Endothelial cell of umbilical vein (primary cell): ENCODE results near the gene INPP5B. TPM values are rescaled to one million over a fixed set of nuclear protein-coding genes. Genes with fewer than 3 reads are reported as not detected.

Experiments
- BruUV-seq: library from RNA; stranded (reverse); fragments of 400-500 nt; replicated peaks from 2 replicates; lab custom pipeline; 2021; lab: Mats Ljungman, UMichigan
- CTCF ChIA-PET: fragments of 300-600, 350-600 bp; sonication (Branson Sonifier 250); formaldehyde crosslinking; loops from one replicate; lab custom pipeline; 2021; ENCODE audit warnings: antibody characterized with exemption, inconsistent platforms; lab: Charles Lee
- POLR2A ChIA-PET: fragments of 300-600, 350-600 bp; sonication (Branson Sonifier 250); formaldehyde crosslinking; loops from one replicate; lab custom pipeline; 2021; ENCODE audit warnings: antibody characterized with exemption, inconsistent platforms; lab: Charles Lee
- DNase-seq: peaks from one replicate; pipeline ENCODE4 v3.0.0-alpha.2; 2011; ENCODE audit warnings: low read depth, low spot score
- FAIRE-seq: peaks from 2 replicates; lab custom pipeline; 2011; peaks lifted over from hg19 to GRCh38; lab: Jason Lieb, UNC
- H2AFZ ChIP-seq: 2 replicates; pipeline ENCODE4 v1.6.0; 2012; ENCODE audit warnings: low read depth, low read length, control low read depth, inconsistent platforms
- H3K27ac ChIP-seq: 2 replicates; pipeline ENCODE4 v1.5.1; 2011; ENCODE audit warnings: low read depth, mild to moderate bottlenecking, control low read depth, low read length, moderate library complexity; ENCODE audit not compliant: insufficient read depth
- H3K27me3 ChIP-seq, 2 experiments: 2 replicates each; pipeline versions ENCODE4 v1.6.0 to v1.6.1; 2011; ENCODE audit warnings: low read length in 2 of 2, mixed read lengths in 1 of 2; ENCODE audit not compliant: control insufficient read depth in 2 of 2, insufficient read depth in 2 of 2
- H3K36me3 ChIP-seq, 2 experiments: 2 replicates in 1 of 2; 3 replicates in 1 of 2; pipeline ENCODE4 v1.5.1; 2011; ENCODE audit warnings: low read length in 2 of 2, mild to moderate bottlenecking in 1 of 2, moderate library complexity in 1 of 2; ENCODE audit not compliant: control insufficient read depth in 2 of 2, insufficient read depth in 2 of 2; ENCODE audit errors: extremely low read depth in 1 of 2
- H3K4me1 ChIP-seq: 3 replicates; pipeline ENCODE4 v1.5.1; 2011; ENCODE audit warnings: mild to moderate bottlenecking, low read length; ENCODE audit not compliant: control insufficient read depth, insufficient read depth; ENCODE audit errors: extremely low read depth
- H3K4me2 ChIP-seq: 2 replicates; pipeline ENCODE4 v1.6.1; 2011; ENCODE audit warnings: low read length, control low read depth, mixed read lengths; ENCODE audit not compliant: insufficient read depth
- H3K4me3 ChIP-seq, 3 experiments: fragments of 200-600 bp in 1 of 3; sonication (generic), shearing (Covaris generic) in 1 of 3; replicated peaks in 1 of 3; 2 replicates each; pipeline ENCODE4 v1.5.1; 2011 to 2016; ENCODE audit warnings: control low read depth in 3 of 3, low read length in 3 of 3, mild to moderate bottlenecking in 2 of 3, inconsistent platforms in 1 of 3, low read depth in 1 of 3, moderate library complexity in 1 of 3; ENCODE audit not compliant: insufficient read depth in 1 of 3
- H3K79me2 ChIP-seq: 2 replicates; pipeline ENCODE4 v1.6.0; 2012; ENCODE audit warnings: low read length, inconsistent platforms; ENCODE audit not compliant: control insufficient read depth, insufficient read depth
- H3K9ac ChIP-seq: replicated peaks from 2 replicates; pipeline ENCODE3; 2011; ENCODE audit warnings: low read length, control low read depth; ENCODE audit not compliant: insufficient read depth; ENCODE audit errors: extremely low read depth
- H3K9me1 ChIP-seq: replicated peaks from 3 replicates; pipeline ENCODE4 v1.6.0; 2011; ENCODE audit warnings: mild to moderate bottlenecking, low read length; ENCODE audit not compliant: control insufficient read depth, insufficient read depth; ENCODE audit errors: extremely low read depth
- H3K9me3 ChIP-seq: replicated peaks from 2 replicates; pipeline ENCODE4 v1.5.1; 2012; ENCODE audit warnings: low read length, inconsistent platforms; ENCODE audit not compliant: control insufficient read depth, insufficient read depth
- H4K20me1 ChIP-seq: replicated peaks from 2 replicates; pipeline ENCODE3; 2011; ENCODE audit warnings: mild to moderate bottlenecking, low read length; ENCODE audit not compliant: control insufficient read depth, insufficient read depth; ENCODE audit errors: extremely low read depth
- EZH2 ChIP-seq: IDR thresholded peaks from 2 replicates; pipeline ENCODE4 v1.6.1; 2012; ENCODE audit warnings: borderline replicate concordance, low read depth, mild to moderate bottlenecking, moderate library complexity, low read length, inconsistent platforms; ENCODE audit not compliant: severe bottlenecking
- JUN ChIP-seq: IDR thresholded peaks from 2 replicates; pipeline ENCODE4 v1.6.1; 2011; ENCODE audit warnings: borderline replicate concordance, low read depth; ENCODE audit not compliant: insufficient read length, insufficient read depth
- POLR2A ChIP-seq: IDR thresholded peaks from 2 replicates; pipeline ENCODE4 v1.6.1; 2012; ENCODE audit warnings: low read depth, mild to moderate bottlenecking, control low read depth, low read length
- POLR2AphosphoS5 ChIP-seq: IDR thresholded peaks from 2 replicates; pipeline ENCODE4 v1.6.1; 2012; ENCODE audit warnings: low read depth, mild to moderate bottlenecking, control low read depth, low read length, moderate library complexity; ENCODE audit not compliant: insufficient read depth
- dilution Hi-C: fragments of 300-500 bp; cut with MboI; formaldehyde crosslinking; loops from one replicate; pipeline ENCODE4 v1.15.0; 2019; ENCODE audit warnings: low sequenced_read_pairs; ENCODE audit not compliant: extremely low pct_ligation_motif_present
- intact Hi-C: fragments of 100-400 bp; cut with micrococcal nuclease; formaldehyde crosslinking; loops from one replicate; pipeline ENCODE4 v1.10.0; 2022
- polyA plus RNA-seq, 4 experiments: library from polyadenylated mRNA; depleted of rRNA in 3 of 4; stranded (reverse) in 3 of 4; unstranded in 1 of 4; fragments of >200 nt; gene quantifications; 2 replicates each; pipeline versions ENCODE4 v1.2.1 to v1.2.3, GENCODE V29; 2011 to 2012; ENCODE audit warnings: missing spikeins in 1 of 4
- total RNA-seq: library from RNA; stranded (reverse); gene quantifications from 2 replicates; pipeline ENCODE4 v1.2.3, GENCODE V29; 2021
- TF ChIP-seq, protein P1 (sequence below): IDR thresholded peaks from 2 replicates; pipeline ENCODE4 v1.6.1; 2011; ENCODE audit not compliant: insufficient read depth, insufficient read length

Gene INPP5B
- total and polyA plus RNA-seq, 2 donors (not counting 3 experiments of a cell fraction or from before 2014, with no cell fraction given), result 7.4 to 14.7 TPM

DNA sequence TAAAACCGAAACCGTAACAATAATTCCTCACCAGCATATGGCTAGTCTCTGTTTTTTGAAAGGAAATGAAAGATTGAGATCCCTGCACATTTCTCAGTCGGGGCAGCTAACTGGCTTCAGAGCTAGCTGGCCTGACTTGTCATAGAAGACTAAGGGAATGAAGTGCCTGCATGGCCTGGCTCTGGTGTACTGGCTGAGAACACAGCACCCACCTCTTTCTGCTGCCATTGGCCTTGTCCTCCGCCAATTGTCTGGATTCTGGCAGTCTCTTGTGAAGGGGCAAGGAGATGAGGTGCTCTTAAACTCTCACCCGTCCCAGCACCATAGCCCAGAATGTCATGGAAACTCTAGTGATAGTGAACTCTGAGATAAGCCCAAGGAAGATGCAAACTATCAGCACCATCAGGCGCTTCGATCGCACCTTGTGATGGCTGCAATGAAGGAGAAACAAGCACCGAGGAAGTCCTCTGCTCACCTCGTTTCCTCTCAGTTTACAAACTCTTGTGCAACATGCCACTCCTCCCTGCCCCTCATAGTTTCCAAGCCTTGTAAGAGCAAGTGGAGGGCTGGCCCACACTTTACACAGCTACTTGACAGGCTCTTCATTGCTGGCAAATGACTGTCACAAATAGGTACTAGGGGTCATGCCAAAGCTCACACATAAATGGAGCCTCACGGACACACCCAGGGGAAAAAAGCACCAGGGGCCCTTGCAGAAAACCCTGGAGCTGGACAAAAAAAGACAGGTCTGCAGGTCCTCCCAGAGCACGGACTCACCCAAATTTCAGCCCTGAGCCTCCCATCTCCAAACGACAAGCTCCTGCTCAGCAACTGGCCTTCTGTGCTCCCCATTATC, 16.4 kb downstream of the INPP5B start:
- H3K27me3 ChIP-seq, result no peaks in the 10 kb centered on the region
- H3K27ac ChIP-seq, result no peak overlapping the region
- ChIA-PET CTCF (interaction anchor here (1.1 to 1.6 kb wide), 3 partner anchors 15 to 89 kb away, joined by 3 to 4 read pairs (median 4); partner anchors contain the start of gene INPP5B), POLR2A (interaction anchor here (0.9 kb wide), 1 partner anchor 456 kb away, joined by 3 read pairs; the partner anchor contains the start of gene ZC3H12A)
- peak overlapping the region in 1 of 3 experiments; percentile 74 for H3K4me3 ChIP-seq
- H3K9me3 ChIP-seq, result no peaks in the 10 kb centered on the region
- no peaks in the 10 kb centered on the region for H3K9me1 ChIP-seq
- no peaks in the 10 kb centered on the region for H3K36me3 ChIP-seq
- peaks cover 10% of the 10 kb centered on the region for H3K4me1 ChIP-seq
- no peak overlapping the region for H3K9ac ChIP-seq
- H3K79me2 ChIP-seq, result peaks cover 4% of the 10 kb centered on the region
- no peak for TF ChIP-seq EZH2
- TF ChIP-seq, protein P1, sequence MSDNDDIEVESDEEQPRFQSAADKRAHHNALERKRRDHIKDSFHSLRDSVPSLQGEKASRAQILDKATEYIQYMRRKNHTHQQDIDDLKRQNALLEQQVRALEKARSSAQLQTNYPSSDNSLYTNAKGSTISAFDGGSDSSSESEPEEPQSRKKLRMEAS, result no peak
- no peak for TF ChIP-seq POLR2A
- no peak for TF ChIP-seq POLR2AphosphoS5
- TF ChIP-seq JUN, result no peak
- DNase-seq (no peak), FAIRE-seq (no peak)
- no peak overlapping the region for H2AFZ ChIP-seq
- intact Hi-C loops, result loop anchor here (1.0 to 5.0 kb wide), 4 partner anchors 16 to 238 kb away; partner anchors contain the start of genes C1orf122, CDCA8 and YRDC
- peak overlapping the region; percentile 93 for H3K4me2 ChIP-seq
- dilution Hi-C loops, result no loop called here
- H4K20me1 ChIP-seq, result no peaks in the 10 kb centered on the region
- BruUV-seq, result no TSS peak
